H9 (cell line): ENCODE results near the gene TMEM192. TPM values are rescaled to one million over a fixed set of nuclear protein-coding genes. Genes with fewer than 3 reads are reported as not detected.

Experiments used
- DNase-seq: peaks from one replicate; pipeline ENCODE4 v3.0.0-alpha.2; 2017
- H2AFZ ChIP-seq: one replicate; pipeline ENCODE4 v1.6.1; 2013; ENCODE audit warnings: mild to moderate bottlenecking, low read length, control low read depth, moderate library complexity
- H2AK5ac ChIP-seq: 2 replicates; pipeline ENCODE4 v1.6.1; 2013; ENCODE audit warnings: low read length, control low read depth, mixed read lengths; ENCODE audit not compliant: insufficient read length
- H2BK120ac ChIP-seq: one replicate; pipeline ENCODE4 v1.6.1; 2013; ENCODE audit warnings: low read depth, mild to moderate bottlenecking, low read length, control low read depth, inconsistent platforms; ENCODE audit not compliant: poor library complexity, severe bottlenecking
- H2BK12ac ChIP-seq: 2 replicates; pipeline ENCODE4 v1.6.1; 2013; ENCODE audit warnings: low read length, control low read depth, mixed read lengths, low read depth; ENCODE audit not compliant: insufficient read length
- H2BK15ac ChIP-seq: 2 replicates; pipeline ENCODE4 v1.6.1; 2013; ENCODE audit warnings: low read depth, low read length, control low read depth
- H2BK20ac ChIP-seq: one replicate; pipeline ENCODE4 v1.6.1; 2013; ENCODE audit warnings: low read depth, mild to moderate bottlenecking, low read length, control low read depth, inconsistent platforms; ENCODE audit not compliant: poor library complexity, severe bottlenecking
- H2BK5ac ChIP-seq: 2 replicates; pipeline ENCODE4 v1.6.1; 2013; ENCODE audit warnings: low read length, control low read depth, mixed read lengths; ENCODE audit not compliant: insufficient read length
- H3K14ac ChIP-seq: 2 replicates; pipeline ENCODE4 v1.6.1; 2013; ENCODE audit warnings: low read length, control low read depth; ENCODE audit not compliant: insufficient read depth
- H3K18ac ChIP-seq: 2 replicates; pipeline ENCODE4 v1.6.1; 2013; ENCODE audit warnings: low read depth, mild to moderate bottlenecking, mixed read lengths, low read length, control low read depth; ENCODE audit not compliant: insufficient read length
- H3K23ac ChIP-seq: 2 replicates; pipeline ENCODE4 v1.6.1; 2013; ENCODE audit warnings: low read length, control low read depth, mixed read lengths, low read depth; ENCODE audit not compliant: insufficient read length
- H3K23me2 ChIP-seq: 2 replicates; pipeline ENCODE4 v1.6.1; 2013; ENCODE audit warnings: low read depth, mild to moderate bottlenecking, mixed read lengths, low read length, control low read depth; ENCODE audit not compliant: insufficient read length, poor library complexity, severe bottlenecking
- H3K27ac ChIP-seq: 2 replicates; pipeline ENCODE4 v1.5.1; 2013; ENCODE audit warnings: low read length, control low read depth, mixed read lengths, low read depth; ENCODE audit not compliant: insufficient read length
- H3K27me3 ChIP-seq: 2 replicates; pipeline ENCODE4 v1.6.1; 2013; ENCODE audit warnings: low read length, control low read depth, inconsistent platforms; ENCODE audit not compliant: insufficient read depth
- H3K4ac ChIP-seq: 2 replicates; pipeline ENCODE4 v1.6.1; 2013; ENCODE audit warnings: low read depth, mild to moderate bottlenecking, control low read depth, inconsistent platforms, low read length, moderate library complexity
- H3K4me1 ChIP-seq: 2 replicates; pipeline ENCODE4 v1.6.1; 2013; ENCODE audit warnings: low read length, control low read depth, inconsistent platforms; ENCODE audit not compliant: insufficient read depth
- H3K4me2 ChIP-seq: 2 replicates; pipeline ENCODE4 v1.6.1; 2013; ENCODE audit warnings: low read length, control low read depth, mixed read lengths; ENCODE audit not compliant: insufficient read length, insufficient read depth
- H3K56ac ChIP-seq: 2 replicates; pipeline ENCODE4 v1.6.1; 2013; ENCODE audit warnings: low read depth, mild to moderate bottlenecking, mixed read lengths, low read length, control low read depth; ENCODE audit not compliant: insufficient read length
- H3K79me1 ChIP-seq: 2 replicates; pipeline ENCODE4 v1.6.1; 2013; ENCODE audit warnings: low read depth, mild to moderate bottlenecking, moderate library complexity, low read length, control low read depth, inconsistent platforms; ENCODE audit not compliant: insufficient read depth, poor library complexity, severe bottlenecking
- H3K79me2 ChIP-seq: 2 replicates; pipeline ENCODE4 v1.6.1; 2013; ENCODE audit warnings: low read length, control low read depth, inconsistent platforms; ENCODE audit not compliant: insufficient read depth
- H3K9ac ChIP-seq: 2 replicates; pipeline ENCODE4 v1.6.1; 2013; ENCODE audit warnings: low read length, control low read depth, mixed read lengths; ENCODE audit not compliant: insufficient read length; ENCODE audit errors: extremely low read depth
- H3K9me3 ChIP-seq: one replicate; pipeline ENCODE4 v1.6.1; 2013; ENCODE audit warnings: low read depth, low read length, inconsistent platforms; ENCODE audit not compliant: control insufficient read depth
- H3T11ph ChIP-seq: one replicate; pipeline ENCODE4 v1.6.1; 2013; ENCODE audit warnings: mild to moderate bottlenecking, low read length, control low read depth, inconsistent platforms
- H4K20me1 ChIP-seq: one replicate; pipeline ENCODE4 v1.6.1; 2013; ENCODE audit not compliant: control insufficient read depth, insufficient read length, insufficient read depth
- H4K5ac ChIP-seq: 2 replicates; pipeline ENCODE4 v1.6.1; 2013; ENCODE audit warnings: low read depth, mild to moderate bottlenecking, mixed read lengths, low read length, control low read depth; ENCODE audit not compliant: insufficient read length
- H4K8ac ChIP-seq: replicated peaks from 2 replicates; pipeline ENCODE4 v1.6.1; 2013; ENCODE audit warnings: low read length, control low read depth, mixed read lengths, low read depth; ENCODE audit not compliant: insufficient read length
- H4K91ac ChIP-seq: 2 replicates; pipeline ENCODE4 v1.6.1; 2013; ENCODE audit warnings: low read depth, mild to moderate bottlenecking, moderate library complexity, mixed read lengths, low read length, control low read depth; ENCODE audit not compliant: insufficient read length
- H3K27ac Mint-ChIP-seq, 3 experiments: 2 replicates in 2 of 3; 3 replicates in 1 of 3; pipeline ENCODE4 v1.8.0; 2020 to 2021; ENCODE audit warnings: mixed read lengths in 3 of 3, mild to moderate bottlenecking in 1 of 3, moderate library complexity in 1 of 3
- H3K27me3 Mint-ChIP-seq: 2 replicates; pipeline ENCODE4 v1.8.0; 2021; ENCODE audit warnings: low read depth, mild to moderate bottlenecking, moderate library complexity, mixed read lengths
- H3K36me3 Mint-ChIP-seq, 3 experiments: 2 replicates in 2 of 3; 3 replicates in 1 of 3; pipeline ENCODE4 v1.8.0; 2020 to 2021; ENCODE audit warnings: low read depth in 3 of 3, mixed read lengths in 3 of 3; ENCODE audit not compliant: insufficient read depth in 1 of 3
- H3K4me1 Mint-ChIP-seq, 2 experiments: 2 replicates each; pipeline ENCODE4 v1.8.0; 2020; ENCODE audit warnings: mixed read lengths in 2 of 2
- H3K4me3 Mint-ChIP-seq, 2 experiments: 2 replicates in 1 of 2; 3 replicates in 1 of 2; pipeline ENCODE4 v1.8.0; 2020 to 2021; ENCODE audit warnings: mild to moderate bottlenecking in 2 of 2, mixed read lengths in 2 of 2, moderate library complexity in 1 of 2
- H3K9me3 Mint-ChIP-seq, 2 experiments: 2 replicates in 1 of 2; 3 replicates in 1 of 2; pipeline ENCODE4 v1.8.0; 2020; ENCODE audit warnings: mild to moderate bottlenecking in 2 of 2, mixed read lengths in 2 of 2, moderate library complexity in 1 of 2
- CTCF ChIP-seq: fragments of 200-600 bp; sonication (generic); conservative IDR thresholded peaks from 3 replicates; pipeline ENCODE4 v1.8.0; 2021; ENCODE audit warnings: antibody characterized with exemption, mild to moderate bottlenecking
- WGBS: extraction: QIAGEN DNeasy Blood & Tissue Kit; methylation state at CpG from one replicate; pipeline ENCODE4 v1.1.7; 2013; ENCODE audit warnings: missing lambda C conversion rate, low lambda C conversion rate, mixed read lengths; ENCODE audit not compliant: insufficient read length; ENCODE audit errors: extremely low coverage; 5-methylcytosine and 5-hydroxymethylcytosine counted together
- total RNA-seq: library from RNA; stranded (reverse); gene quantifications from 2 replicates; pipeline ENCODE4 v1.2.1, GENCODE V29; 2021

TMEM192 gene
- total RNA-seq, 1 experiment from 2014 or later = 8.3 TPM

- H3K9me3 Mint-ChIP-seq = no peaks in the 10 kb centered on the region
- no peak for DNase-seq
- H3K36me3 Mint-ChIP-seq = no peaks in the 10 kb centered on the region
- no peak overlapping the region for H2BK5ac ChIP-seq
- no peaks in the 10 kb centered on the region for H4K20me1 ChIP-seq
- no peak overlapping the region for H3K9ac ChIP-seq
- H2AFZ ChIP-seq = no peak overlapping the region
- H3K18ac ChIP-seq = no peak overlapping the region
- H3K23ac ChIP-seq = no peak overlapping the region
- H3K79me2 ChIP-seq = no peaks in the 10 kb centered on the region
- no peak overlapping the region for H4K8ac ChIP-seq
- H3K27me3 Mint-ChIP-seq = no peaks in the 10 kb centered on the region
- H2AK5ac ChIP-seq = no peak overlapping the region
- H3K27ac ChIP-seq = no peak overlapping the region
- no CpG with 5 or more reads among the region's 9 CpGs for WGBS
- no peak overlapping the region for H3K56ac ChIP-seq
- H3K9me3 ChIP-seq = no peaks in the 10 kb centered on the region
- no peak overlapping the region for H2BK15ac ChIP-seq
- H3K23me2 ChIP-seq = no peaks in the 10 kb centered on the region
- no peak overlapping the region for H2BK120ac ChIP-seq
- no peak overlapping the region for H3T11ph ChIP-seq
- H3K4me2 ChIP-seq = no peak overlapping the region
- H3K4me1 ChIP-seq = no peaks in the 10 kb centered on the region
- no peak overlapping the region for H3K4me3 Mint-ChIP-seq
- TF ChIP-seq CTCF = no peak
- H2BK20ac ChIP-seq = no peak overlapping the region
- no peaks in the 10 kb centered on the region for H3K27me3 ChIP-seq
- no peak overlapping the region for H4K91ac ChIP-seq
- H3K14ac ChIP-seq = no peak overlapping the region
- H4K5ac ChIP-seq = no peak overlapping the region
- H2BK12ac ChIP-seq = no peak overlapping the region
- no peak overlapping the region for H3K4ac ChIP-seq
- H3K27ac Mint-ChIP-seq = no peak overlapping the region
- peaks cover 7 to 13% of the 10 kb centered on the region in 2 experiments for H3K4me1 Mint-ChIP-seq
- no peaks in the 10 kb centered on the region for H3K79me1 ChIP-seq
Measured at GRCh38 chr4:165055601-165056000, 57.1 kb downstream of the TMEM192 start.
